WERI-Rb-1 (cell line): ENCODE measurements around the gene RING1.

Source experiments
- DNase-seq: peaks from one replicate; pipeline ENCODE4 v3.0.0-alpha.2; 2020
- H3K27ac ChIP-seq: fragments of 250-450 bp; sonication (Bioruptor Pico); 2 replicates; pipeline ENCODE4 v1.5.1; 2020; ENCODE audit warnings: mild to moderate bottlenecking, moderate library complexity
- H3K27me3 ChIP-seq: fragments of 250-450 bp; sonication (Bioruptor Pico); 2 replicates; pipeline ENCODE4 v1.5.1; 2021; ENCODE audit warnings: mild to moderate bottlenecking, low read depth, moderate library complexity; ENCODE audit not compliant: insufficient read depth, severe bottlenecking
- H3K36me3 ChIP-seq: fragments of 250-450 bp; sonication (Bioruptor Pico); 2 replicates; pipeline ENCODE4 v1.5.1; 2020; ENCODE audit warnings: mild to moderate bottlenecking, moderate library complexity
- H3K4me3 ChIP-seq: 2 replicates; pipeline ENCODE4 v1.5.1; 2011; ENCODE audit warnings: low read depth, mild to moderate bottlenecking, control low read depth, low read length
- H3K9me3 ChIP-seq: fragments of 250-450 bp; sonication (Bioruptor Pico); 2 replicates; pipeline ENCODE4 v1.5.1; 2021; ENCODE audit warnings: mild to moderate bottlenecking, moderate library complexity; ENCODE audit not compliant: severe bottlenecking
- TF ChIP-seq, protein P1 (sequence below): IDR thresholded peaks from 2 replicates; pipeline ENCODE4 v1.5.1; 2011; ENCODE audit warnings: low read depth, mild to moderate bottlenecking, control low read depth, inconsistent platforms, low read length

Gene RING1

DNA sequence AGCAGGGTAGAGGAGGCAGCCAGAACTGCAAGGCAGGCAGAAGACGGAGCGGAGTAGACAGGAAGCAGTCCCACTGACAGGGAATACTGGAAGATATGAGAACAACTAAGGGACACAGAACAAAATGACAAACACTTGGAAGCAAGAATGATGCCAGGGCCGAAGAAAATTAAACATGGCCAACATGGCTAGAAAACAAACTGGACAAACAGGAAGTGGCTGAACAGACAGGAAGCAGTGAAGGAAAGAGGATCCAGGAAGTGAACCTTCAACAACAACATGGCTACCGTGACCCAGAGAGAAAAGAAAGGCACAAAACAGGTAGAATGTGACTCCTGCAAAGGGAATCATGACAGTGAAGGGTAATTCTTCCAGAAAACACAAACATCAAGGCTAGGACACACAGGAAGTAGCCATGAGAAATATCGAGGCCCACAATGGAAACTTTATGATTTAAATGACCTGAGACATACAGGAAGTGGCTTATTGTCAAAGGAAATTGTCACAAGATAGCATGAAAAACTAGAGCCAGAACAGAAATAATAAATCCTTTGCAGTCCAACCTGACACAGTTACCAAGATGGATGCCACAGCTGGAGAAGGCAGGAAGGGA is 25.1 kb upstream of the RING1 start:
- no peak for DNase-seq
- H3K27me3 ChIP-seq: no peaks in the 10 kb centered on the region
- no peaks in the 10 kb centered on the region; the same call in 1 of the 2 replicates for H3K36me3 ChIP-seq
- no peak overlapping the region for H3K27ac ChIP-seq
- H3K4me3 ChIP-seq: no peak overlapping the region
- H3K9me3 ChIP-seq: peaks cover 4% of the 10 kb centered on the region
- TF ChIP-seq, protein P1, sequence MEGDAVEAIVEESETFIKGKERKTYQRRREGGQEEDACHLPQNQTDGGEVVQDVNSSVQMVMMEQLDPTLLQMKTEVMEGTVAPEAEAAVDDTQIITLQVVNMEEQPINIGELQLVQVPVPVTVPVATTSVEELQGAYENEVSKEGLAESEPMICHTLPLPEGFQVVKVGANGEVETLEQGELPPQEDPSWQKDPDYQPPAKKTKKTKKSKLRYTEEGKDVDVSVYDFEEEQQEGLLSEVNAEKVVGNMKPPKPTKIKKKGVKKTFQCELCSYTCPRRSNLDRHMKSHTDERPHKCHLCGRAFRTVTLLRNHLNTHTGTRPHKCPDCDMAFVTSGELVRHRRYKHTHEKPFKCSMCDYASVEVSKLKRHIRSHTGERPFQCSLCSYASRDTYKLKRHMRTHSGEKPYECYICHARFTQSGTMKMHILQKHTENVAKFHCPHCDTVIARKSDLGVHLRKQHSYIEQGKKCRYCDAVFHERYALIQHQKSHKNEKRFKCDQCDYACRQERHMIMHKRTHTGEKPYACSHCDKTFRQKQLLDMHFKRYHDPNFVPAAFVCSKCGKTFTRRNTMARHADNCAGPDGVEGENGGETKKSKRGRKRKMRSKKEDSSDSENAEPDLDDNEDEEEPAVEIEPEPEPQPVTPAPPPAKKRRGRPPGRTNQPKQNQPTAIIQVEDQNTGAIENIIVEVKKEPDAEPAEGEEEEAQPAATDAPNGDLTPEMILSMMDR: no peak

DNA sequence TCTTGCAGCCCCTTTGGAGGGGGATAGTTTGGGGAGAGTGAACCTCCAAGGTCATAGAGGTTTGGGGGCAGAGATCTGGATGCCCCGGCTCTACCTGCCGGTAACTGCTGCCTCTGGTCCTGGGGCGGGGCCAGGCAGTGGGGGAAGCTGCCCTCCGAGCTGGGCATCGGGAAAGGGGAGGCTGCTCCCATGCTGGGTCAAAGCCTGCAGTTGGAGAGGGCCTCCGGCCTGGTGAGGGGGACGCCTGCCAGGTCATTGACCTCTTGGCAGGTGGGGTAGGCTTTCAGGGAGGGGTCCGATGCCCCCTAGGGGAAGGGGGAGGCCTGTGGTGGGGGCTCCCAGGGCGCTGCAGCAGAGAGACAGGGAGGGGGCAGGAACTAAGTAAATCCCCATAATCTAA is 23.1 kb upstream of the RING1 start:
- Histone ChIP-seq H3K27ac (no peak overlapping the region), H3K36me3 (peaks cover 3% of the 10 kb centered on the region; the same call in 1 of the 2 replicates), H3K27me3 (no peaks in the 10 kb centered on the region), H3K9me3 (peaks cover 4% of the 10 kb centered on the region), H3K4me3 (no peak overlapping the region)
- TF ChIP-seq, protein P1: no peak
- DNase-seq: no peak

DNA sequence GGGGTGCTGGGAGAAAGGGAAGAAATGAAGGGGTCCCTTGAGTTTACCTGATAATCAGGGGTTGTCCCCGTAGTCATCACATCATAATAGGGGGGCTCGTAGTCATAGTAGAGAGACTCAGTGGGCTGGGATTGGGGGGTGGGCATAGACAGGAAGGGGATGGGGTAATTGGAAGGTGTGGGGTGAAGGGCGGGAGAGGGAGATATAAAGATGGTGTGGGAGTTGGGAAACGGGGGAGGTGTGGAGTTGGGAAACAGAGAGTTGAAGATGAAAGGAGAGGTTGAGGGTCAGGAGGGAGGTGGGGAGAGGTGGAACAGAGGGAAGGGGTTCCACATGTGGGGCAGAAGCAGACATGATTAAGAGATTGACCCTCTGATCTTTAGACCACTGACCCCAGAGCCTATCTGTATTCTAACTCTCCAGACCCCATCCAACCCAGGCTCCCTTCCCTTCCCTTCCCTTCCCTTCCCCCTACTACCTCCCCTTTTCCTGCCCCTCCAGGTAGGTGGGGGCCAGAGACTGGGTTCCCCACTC is 22.6 kb upstream of the RING1 start:
- no peak for DNase-seq
- H3K27me3 ChIP-seq: no peaks in the 10 kb centered on the region
- no peak overlapping the region for H3K4me3 ChIP-seq
- TF ChIP-seq, protein P1: no peak
- peaks cover 4% of the 10 kb centered on the region for H3K9me3 ChIP-seq
- H3K36me3 ChIP-seq: peaks cover 3% of the 10 kb centered on the region; the same call in 1 of the 2 replicates
- H3K27ac ChIP-seq: no peak overlapping the region

DNA sequence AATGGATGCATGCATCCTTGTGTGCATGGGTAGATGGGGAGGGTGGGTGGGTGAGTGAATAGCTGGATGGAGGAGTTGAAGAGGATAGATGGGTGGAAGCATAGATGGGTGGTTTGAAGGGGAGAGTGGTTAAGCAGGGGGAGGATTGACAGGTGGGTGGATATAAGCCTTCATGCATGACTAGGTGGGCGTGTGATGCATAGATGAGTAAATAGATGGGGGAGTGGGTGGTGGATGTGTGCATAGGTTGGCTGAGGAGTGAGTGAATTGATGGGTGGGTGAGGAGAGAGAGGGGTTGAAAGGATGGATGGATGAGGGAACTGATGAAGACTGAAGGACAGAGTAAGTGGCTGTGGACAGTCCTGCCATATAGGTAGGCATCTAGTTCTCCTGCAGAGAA is 20.5 kb upstream of the RING1 start:
- no peaks in the 10 kb centered on the region for H3K27me3 ChIP-seq
- H3K27ac ChIP-seq: no peak overlapping the region
- peaks cover 3% of the 10 kb centered on the region; the same call in 1 of the 2 replicates for H3K36me3 ChIP-seq
- DNase-seq: no peak
- peaks cover 4% of the 10 kb centered on the region for H3K9me3 ChIP-seq
- TF ChIP-seq, protein P1: no peak
- no peak overlapping the region for H3K4me3 ChIP-seq

DNA sequence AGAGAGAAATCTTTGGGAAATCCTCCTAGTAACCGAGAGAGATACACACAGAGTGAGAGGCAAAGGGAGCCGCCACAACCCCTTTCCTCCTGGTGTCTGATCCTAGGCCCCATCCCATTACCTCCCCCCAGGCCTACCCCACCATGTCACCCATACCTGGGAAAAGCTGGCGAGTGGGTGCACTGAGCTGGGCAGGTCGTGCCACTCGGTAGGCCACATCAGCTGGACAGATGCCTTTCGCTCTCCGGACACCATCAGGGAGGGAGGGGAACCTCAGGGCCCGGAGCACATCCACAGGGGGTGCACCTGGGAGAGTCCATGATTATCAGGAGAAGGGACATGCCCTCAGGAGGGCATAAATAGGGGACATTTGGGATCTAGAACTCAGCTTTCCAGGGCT is 19.1 kb upstream of the RING1 start:
- Histone ChIP-seq H3K4me3 (no peak overlapping the region), H3K27me3 (no peaks in the 10 kb centered on the region), H3K9me3 (peaks cover under 1% of the 10 kb centered on the region), H3K36me3 (peaks cover 6% of the 10 kb centered on the region), H3K27ac (no peak overlapping the region)
- no peak for DNase-seq
- TF ChIP-seq, protein P1: no peak
